Panc1 (cell line): ENCODE results near the gene VAPB. TPM values are rescaled to one million over a fixed set of nuclear protein-coding genes. Genes with fewer than 3 reads are reported as not detected.

Source experiments
- ATAC-seq: fragments of 200-7000 bp; cut with Tn5 transposase; 2 replicates; pipeline ENCODE4 v1.9.1; 2020; ENCODE audit warnings: mild to moderate bottlenecking, moderate library complexity
- BruUV-seq: library from RNA; stranded (reverse); fragments of 400-500 nt; replicated peaks from 2 replicates; lab custom pipeline; 2021; lab: Mats Ljungman, UMichigan
- CTCF ChIA-PET: fragments of 300-600 bp; sonication (Branson Sonifier 250); formaldehyde crosslinking; loops from one replicate; lab custom pipeline; 2022; ENCODE audit warnings: antibody characterized with exemption; lab: Charles Lee
- POLR2A ChIA-PET: fragments of 300-600 bp; sonication (Branson Sonifier 250); formaldehyde crosslinking; loops from one replicate; lab custom pipeline; 2022; ENCODE audit warnings: antibody characterized with exemption; lab: Charles Lee
- DNase-seq: peaks from one replicate; pipeline ENCODE4 v3.0.0-alpha.2; 2010; ENCODE audit warnings: low read depth, low spot score
- H3K27ac ChIP-seq: 2 replicates; pipeline ENCODE4 v1.5.1; 2011; ENCODE audit warnings: mild to moderate bottlenecking, low read length, inconsistent platforms
- H3K27me3 ChIP-seq: fragments of 200-500 bp; sonication (Bioruptor generic); 2 replicates; pipeline ENCODE4 v1.6.0; 2014; ENCODE audit warnings: low read length, inconsistent platforms; ENCODE audit not compliant: control insufficient read depth, insufficient read depth
- H3K36me3 ChIP-seq: fragments of 200-500 bp; sonication (Bioruptor generic); 2 replicates; pipeline ENCODE4 v1.5.1; 2014; ENCODE audit warnings: inconsistent platforms, mild to moderate bottlenecking, low read length, moderate library complexity; ENCODE audit not compliant: control insufficient read depth, insufficient read depth
- H3K4me1 ChIP-seq: 2 replicates; pipeline ENCODE4 v1.5.1; 2011; ENCODE audit warnings: inconsistent platforms, mild to moderate bottlenecking, low read length, moderate library complexity; ENCODE audit not compliant: control insufficient read depth, insufficient read depth
- H3K4me3 ChIP-seq, 2 experiments: 2 replicates each; pipeline ENCODE4 v1.5.1; 2011 to 2012; ENCODE audit warnings: low read depth in 2 of 2, low read length in 2 of 2, mild to moderate bottlenecking in 2 of 2, inconsistent platforms in 1 of 2, moderate library complexity in 1 of 2
- H3K9me3 ChIP-seq: fragments of 200-500 bp; sonication (Bioruptor generic); 2 replicates; pipeline ENCODE4 v1.5.1; 2014; ENCODE audit warnings: low read depth, mild to moderate bottlenecking, inconsistent platforms, low read length, moderate library complexity; ENCODE audit not compliant: control insufficient read depth, insufficient read depth
- CTCF ChIP-seq: fragments of 450-650 bp; IDR thresholded peaks from 2 replicates; pipeline ENCODE4 v1.5.1; 2017; ENCODE audit warnings: mild to moderate bottlenecking
- POLR2AphosphoS5 ChIP-seq: IDR thresholded peaks from 2 replicates; pipeline ENCODE4 v1.6.1; 2012; ENCODE audit warnings: mild to moderate bottlenecking, low read depth, low read length, moderate library complexity
- REST ChIP-seq, 2 experiments: IDR thresholded peaks; 2 replicates each; pipeline ENCODE4 v1.6.1; 2011 to 2012; ENCODE audit warnings: low read depth in 2 of 2, control low read depth in 1 of 2, low read length in 1 of 2, mild to moderate bottlenecking in 1 of 2, moderate library complexity in 1 of 2; ENCODE audit not compliant: insufficient read depth in 1 of 2
- SIN3A ChIP-seq: IDR thresholded peaks from 2 replicates; pipeline ENCODE4 v1.6.1; 2012; ENCODE audit warnings: low read depth, mild to moderate bottlenecking, low read length, moderate library complexity, borderline replicate concordance; ENCODE audit not compliant: insufficient read depth
- TCF7L2 ChIP-seq: IDR thresholded peaks from 2 replicates; pipeline ENCODE4 v1.6.1; 2011; ENCODE audit warnings: mild to moderate bottlenecking, low read depth, low read length, inconsistent platforms
- in situ Hi-C: cut with HindIII; loops from 2 replicates; pipeline ENCODE4 v1.10.0; 2016; ENCODE audit warnings: low sequenced_read_pairs, low pct_unique_long_range_greater_than_20kb
- intact Hi-C: fragments of 100-400 bp; cut with micrococcal nuclease; formaldehyde crosslinking; loops from one replicate; pipeline ENCODE4 v1.10.0; 2022; ENCODE audit not compliant: unreplicated experiment
- total RNA-seq: library from RNA; stranded (reverse); gene quantifications from one replicate; pipeline ENCODE4 v1.2.1, GENCODE V29; 2021; ENCODE audit not compliant: unreplicated experiment

The VAPB gene
- total RNA-seq, 1 experiment from 2014 or later, result 50.9 TPM

GRCh38 chr20:58340853-58341252, 48.2 kb upstream of the VAPB start:
- peaks cover 3% of the 10 kb centered on the region; the same call in 1 of the 2 replicates for H3K4me1 ChIP-seq
- no peaks in the 10 kb centered on the region for H3K36me3 ChIP-seq
- H3K9me3 ChIP-seq, result no peaks in the 10 kb centered on the region
- in situ Hi-C loops, result no loop called here
- H3K27me3 ChIP-seq, result no peaks in the 10 kb centered on the region
- no peak for DNase-seq
- intact Hi-C loops, result no loop called here
- no peak for ATAC-seq
- CTCF ChIA-PET, result no interaction called here
- H3K4me3 ChIP-seq, result no peak overlapping the region
- BruUV-seq, result no TSS peak
- POLR2A ChIA-PET, result no interaction called here
- H3K27ac ChIP-seq, result no peak overlapping the region
- TF ChIP-seq POLR2AphosphoS5 (no peak), REST (IDR thresholded peaks at IDR 0.05; ENCODE audit: insufficient read depth in 1 of 2, low read depth in 2 of 2, low read length in 1 of 2) (no peak), SIN3A (no peak), CTCF (no peak), TCF7L2 (no peak)

- ATAC-seq (peak; percentile 82; the same call in 1 of the 2 replicates), DNase-seq (peak; percentile 13)
- H3K27ac ChIP-seq, result no peak overlapping the region
- no peaks in the 10 kb centered on the region for H3K27me3 ChIP-seq
- no peak overlapping the region for H3K4me3 ChIP-seq
- no peaks in the 10 kb centered on the region for H3K9me3 ChIP-seq
- no peaks in the 10 kb centered on the region for H3K36me3 ChIP-seq
- intact Hi-C loops (no loop called here), in situ Hi-C loops (no loop called here)
- BruUV-seq, result no TSS peak
- POLR2A ChIA-PET, result interaction anchor here (0.7 kb wide), 1 partner anchor 33 kb away, joined by 8 read pairs; no protein-coding TSS in a partner anchor
- TF ChIP-seq TCF7L2, result no peak
- CTCF ChIA-PET, result no interaction called here
- H3K4me1 ChIP-seq, result peaks cover 3% of the 10 kb centered on the region; the same call in 1 of the 2 replicates
Measured at GRCh38 chr20:58342104-58342945, 46.7 kb upstream of the VAPB start.

GRCh38 chr20:58344741-58345140, 44.3 kb upstream of the VAPB start:
- CTCF ChIA-PET, result no interaction called here
- BruUV-seq, result no TSS peak
- TF ChIP-seq SIN3A (no peak), POLR2AphosphoS5 (no peak), TCF7L2 (no peak), REST (IDR thresholded peaks at IDR 0.05; ENCODE audit: insufficient read depth in 1 of 2, low read depth in 2 of 2, low read length in 1 of 2) (no peak), CTCF (no peak)
- H3K4me1 ChIP-seq, result peaks cover 3% of the 10 kb centered on the region; the same call in 1 of the 2 replicates
- no peaks in the 10 kb centered on the region for H3K27me3 ChIP-seq
- H3K4me3 ChIP-seq, result no peak overlapping the region
- no peaks in the 10 kb centered on the region for H3K36me3 ChIP-seq
- intact Hi-C loops, result no loop called here
- no peaks in the 10 kb centered on the region for H3K9me3 ChIP-seq
- ATAC-seq (no peak), DNase-seq (no peak)
- POLR2A ChIA-PET, result no interaction called here
- no peak overlapping the region for H3K27ac ChIP-seq
- in situ Hi-C loops, result no loop called here
